Mesothelial cell of epicardium (in vitro differentiated cells): ENCODE measurements around the gene DMD. TPM values are rescaled to one million over a fixed set of nuclear protein-coding genes. Genes with fewer than 3 reads are reported as not detected.

Experiments used
- DNase-seq, 2 experiments: peaks; one replicate each; pipeline ENCODE4 v3.0.0; 2021; ENCODE audit warnings: low spot score in 2 of 2; ENCODE audit not compliant: unreplicated experiment in 2 of 2
- H3K27ac Mint-ChIP-seq: 2 replicates; pipeline ENCODE4 v1.8.0; 2021; ENCODE audit warnings: mixed read lengths
- H3K27me3 Mint-ChIP-seq: 2 replicates; pipeline ENCODE4 v1.8.0; 2021; ENCODE audit warnings: low read depth, mixed read lengths
- H3K36me3 Mint-ChIP-seq: 2 replicates; pipeline ENCODE4 v1.8.0; 2021; ENCODE audit warnings: mixed read lengths
- H3K4me1 Mint-ChIP-seq: 2 replicates; pipeline ENCODE4 v1.8.0; 2021; ENCODE audit warnings: mixed read lengths
- H3K4me3 Mint-ChIP-seq: 2 replicates; pipeline ENCODE4 v1.8.0; 2021; ENCODE audit warnings: mild to moderate bottlenecking, moderate library complexity, mixed read lengths
- H3K9me3 Mint-ChIP-seq: 2 replicates; pipeline ENCODE4 v1.8.0; 2021; ENCODE audit warnings: mixed read lengths
- total RNA-seq: library from RNA; stranded (reverse); gene quantifications from 3 replicates; pipeline ENCODE4 v1.2.1, GENCODE V29; 2021
- TF ChIP-seq, protein P1 (sequence below): fragments of 200-600 bp; sonication (generic); IDR thresholded peaks from one replicate; pipeline ENCODE4 v1.5.0; 2021; ENCODE audit warnings: antibody characterized with exemption; ENCODE audit not compliant: unreplicated experiment

The DMD gene
- total RNA-seq, 1 donor from 2014 or later: 79.4 TPM

DNA sequence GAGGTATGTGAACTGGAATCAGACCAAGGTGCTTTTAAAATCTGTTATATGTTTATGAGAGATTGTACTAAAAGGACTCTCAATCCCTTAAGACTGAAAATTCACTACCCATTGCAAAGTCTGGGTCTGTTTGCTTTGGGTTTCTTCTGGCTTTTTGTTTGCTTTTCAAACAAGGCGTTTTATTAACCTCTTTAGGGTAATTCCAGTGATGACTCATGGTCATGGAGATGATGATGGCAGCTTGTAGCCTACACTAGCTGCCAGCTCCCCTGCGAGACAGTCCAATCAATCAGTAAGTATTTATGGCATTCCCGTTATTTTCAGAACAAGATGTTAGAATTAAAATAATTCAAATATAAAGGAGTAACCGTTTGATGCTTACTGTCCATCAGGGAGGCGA is 1495.7 kb downstream of the DMD start:
- Mint-ChIP-seq H3K4me3 (no peak overlapping the region), H3K4me1 (no peaks in the 10 kb centered on the region), H3K27me3 (no peaks in the 10 kb centered on the region), H3K27ac (no peak overlapping the region), H3K9me3 (peaks cover 5% of the 10 kb centered on the region), H3K36me3 (no peaks in the 10 kb centered on the region)
- TF ChIP-seq, protein P1, sequence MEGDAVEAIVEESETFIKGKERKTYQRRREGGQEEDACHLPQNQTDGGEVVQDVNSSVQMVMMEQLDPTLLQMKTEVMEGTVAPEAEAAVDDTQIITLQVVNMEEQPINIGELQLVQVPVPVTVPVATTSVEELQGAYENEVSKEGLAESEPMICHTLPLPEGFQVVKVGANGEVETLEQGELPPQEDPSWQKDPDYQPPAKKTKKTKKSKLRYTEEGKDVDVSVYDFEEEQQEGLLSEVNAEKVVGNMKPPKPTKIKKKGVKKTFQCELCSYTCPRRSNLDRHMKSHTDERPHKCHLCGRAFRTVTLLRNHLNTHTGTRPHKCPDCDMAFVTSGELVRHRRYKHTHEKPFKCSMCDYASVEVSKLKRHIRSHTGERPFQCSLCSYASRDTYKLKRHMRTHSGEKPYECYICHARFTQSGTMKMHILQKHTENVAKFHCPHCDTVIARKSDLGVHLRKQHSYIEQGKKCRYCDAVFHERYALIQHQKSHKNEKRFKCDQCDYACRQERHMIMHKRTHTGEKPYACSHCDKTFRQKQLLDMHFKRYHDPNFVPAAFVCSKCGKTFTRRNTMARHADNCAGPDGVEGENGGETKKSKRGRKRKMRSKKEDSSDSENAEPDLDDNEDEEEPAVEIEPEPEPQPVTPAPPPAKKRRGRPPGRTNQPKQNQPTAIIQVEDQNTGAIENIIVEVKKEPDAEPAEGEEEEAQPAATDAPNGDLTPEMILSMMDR: no peak
- no peak for DNase-seq

GRCh38 chrX:31714797-31715196 is 1496.6 kb downstream of the DMD start:
- Mint-ChIP-seq H3K27me3 (no peaks in the 10 kb centered on the region), H3K9me3 (peaks cover 5% of the 10 kb centered on the region), H3K36me3 (no peaks in the 10 kb centered on the region), H3K4me3 (no peak overlapping the region), H3K27ac (no peak overlapping the region), H3K4me1 (no peaks in the 10 kb centered on the region)
- TF ChIP-seq, protein P1: no peak
- no peak for DNase-seq

- Mint-ChIP-seq H3K9me3 (peaks cover 5% of the 10 kb centered on the region), H3K27ac (no peak overlapping the region), H3K36me3 (no peaks in the 10 kb centered on the region), H3K27me3 (no peaks in the 10 kb centered on the region), H3K4me1 (no peaks in the 10 kb centered on the region), H3K4me3 (no peak overlapping the region)
- TF ChIP-seq, protein P1: no peak
- DNase-seq: no peak
Observed at GRCh38 chrX:31713120-31713519, 1498.2 kb downstream of the DMD start.

- Mint-ChIP-seq H3K4me1 (no peaks in the 10 kb centered on the region), H3K27ac (no peak overlapping the region), H3K36me3 (no peaks in the 10 kb centered on the region), H3K9me3 (peaks cover 9% of the 10 kb centered on the region), H3K4me3 (no peak overlapping the region), H3K27me3 (no peaks in the 10 kb centered on the region)
- TF ChIP-seq, protein P1: no peak
- DNase-seq: no peak
Observed at GRCh38 chrX:31711166-31711565, 1500.2 kb downstream of the DMD start.

DNA sequence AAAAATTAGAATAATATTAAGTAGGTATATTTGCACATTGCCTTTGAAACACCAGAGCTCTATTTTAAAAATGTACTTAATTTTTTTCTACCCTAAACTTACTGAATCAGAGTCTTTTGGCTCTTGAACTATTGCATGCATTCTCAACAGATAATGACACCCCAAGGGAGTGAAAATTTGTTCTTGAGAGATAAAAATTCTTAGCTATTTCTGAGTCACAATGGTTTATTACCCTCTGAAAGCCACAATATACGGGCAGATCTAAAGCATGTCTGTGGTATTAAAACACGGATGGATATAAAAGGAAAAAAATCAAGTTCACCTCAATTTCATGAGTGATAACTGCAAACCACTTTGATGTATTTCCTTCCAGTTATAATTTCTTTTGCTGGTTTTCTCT is 1503.2 kb downstream of the DMD start:
- no peak for DNase-seq
- Mint-ChIP-seq H3K4me1 (no peaks in the 10 kb centered on the region), H3K9me3 (peaks cover 20% of the 10 kb centered on the region), H3K27me3 (no peaks in the 10 kb centered on the region), H3K4me3 (no peak overlapping the region), H3K27ac (no peak overlapping the region), H3K36me3 (no peaks in the 10 kb centered on the region)
- TF ChIP-seq, protein P1: no peak

DNA sequence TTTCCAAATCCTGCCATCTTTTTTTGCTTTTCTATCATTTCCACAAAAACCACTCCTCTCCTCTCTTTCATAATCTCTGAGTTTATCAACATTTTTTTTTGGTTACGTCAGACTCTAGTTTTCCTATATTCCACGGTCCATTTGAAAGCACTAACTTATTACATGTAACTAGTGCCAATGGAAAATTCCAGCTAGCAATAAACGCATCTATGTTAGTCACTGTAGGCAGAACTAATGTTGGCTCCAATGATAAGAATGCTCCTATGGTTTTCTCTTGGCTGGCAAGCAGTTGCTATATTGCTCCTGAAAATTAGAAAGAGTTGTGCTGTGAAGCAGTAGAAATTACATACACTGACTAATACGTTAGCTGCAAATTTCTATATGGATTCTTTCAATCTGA is 1504.9 kb downstream of the DMD start:
- DNase-seq: no peak
- TF ChIP-seq, protein P1: no peak
- Mint-ChIP-seq H3K36me3 (no peaks in the 10 kb centered on the region), H3K4me1 (peaks cover 2% of the 10 kb centered on the region), H3K9me3 (peaks cover 28% of the 10 kb centered on the region), H3K27ac (no peak overlapping the region), H3K4me3 (no peak overlapping the region), H3K27me3 (no peaks in the 10 kb centered on the region)
